ENCODE results near the gene FICD.

DNA sequence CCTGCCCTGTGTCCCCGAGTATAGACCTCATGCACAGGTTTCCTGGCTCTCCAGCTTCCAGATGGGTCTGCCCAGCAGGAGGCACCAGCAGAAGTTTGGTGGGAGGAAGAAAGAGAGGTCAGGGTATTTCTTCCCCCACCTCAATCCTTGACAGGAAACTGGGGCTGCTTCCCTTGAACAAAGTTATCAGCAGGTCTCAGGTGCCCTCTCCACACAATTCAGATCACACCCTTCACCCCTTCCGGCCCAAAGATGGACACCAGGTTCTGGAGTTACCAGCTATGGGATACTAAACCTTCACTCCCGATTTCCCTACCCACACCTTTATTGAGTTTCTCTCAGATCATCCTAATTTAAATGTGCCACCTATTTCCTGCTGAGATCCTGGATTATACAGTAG lies 44.7 kb downstream of the FICD start:
- TF ChIP-seq POLR2AphosphoS5 (IDR thresholded peaks at IDR 0.05) (no peak), POLR2A (IDR thresholded peaks at IDR 0.05) (no peak)
- TF ChIP-seq, protein P1, sequence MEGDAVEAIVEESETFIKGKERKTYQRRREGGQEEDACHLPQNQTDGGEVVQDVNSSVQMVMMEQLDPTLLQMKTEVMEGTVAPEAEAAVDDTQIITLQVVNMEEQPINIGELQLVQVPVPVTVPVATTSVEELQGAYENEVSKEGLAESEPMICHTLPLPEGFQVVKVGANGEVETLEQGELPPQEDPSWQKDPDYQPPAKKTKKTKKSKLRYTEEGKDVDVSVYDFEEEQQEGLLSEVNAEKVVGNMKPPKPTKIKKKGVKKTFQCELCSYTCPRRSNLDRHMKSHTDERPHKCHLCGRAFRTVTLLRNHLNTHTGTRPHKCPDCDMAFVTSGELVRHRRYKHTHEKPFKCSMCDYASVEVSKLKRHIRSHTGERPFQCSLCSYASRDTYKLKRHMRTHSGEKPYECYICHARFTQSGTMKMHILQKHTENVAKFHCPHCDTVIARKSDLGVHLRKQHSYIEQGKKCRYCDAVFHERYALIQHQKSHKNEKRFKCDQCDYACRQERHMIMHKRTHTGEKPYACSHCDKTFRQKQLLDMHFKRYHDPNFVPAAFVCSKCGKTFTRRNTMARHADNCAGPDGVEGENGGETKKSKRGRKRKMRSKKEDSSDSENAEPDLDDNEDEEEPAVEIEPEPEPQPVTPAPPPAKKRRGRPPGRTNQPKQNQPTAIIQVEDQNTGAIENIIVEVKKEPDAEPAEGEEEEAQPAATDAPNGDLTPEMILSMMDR (IDR thresholded peaks at IDR 0.05), result no peak
